Activated T-cell treated with anti-CD3 and anti-CD28 coated beads, Interleukin-2, amount 50 U/mL, for 4 hours (primary cell): ENCODE data around the gene SPATS2. TPM values are rescaled to one million over a fixed set of nuclear protein-coding genes. Genes with fewer than 3 reads are reported as not detected.
"Not testable (repeated sequence)": the region's sequence is repeated elsewhere in the genome, so short reads cannot be mapped to it uniquely, and the experiment has no call there.

Experiments
- ATAC-seq, 2 donors: fragments of 200-7000 bp; cut with Tn5 transposase; one replicate each; pipeline ENCODE4 v1.10.0; 2021
- DNase-seq: peaks from one replicate; pipeline ENCODE4 v3.0.0-alpha.2; 2020
- H3K27me3 Mint-ChIP-seq: one replicate; pipeline ENCODE4 v1.8.0; 2021; ENCODE audit warnings: low read depth, mixed read lengths
- H3K36me3 Mint-ChIP-seq: one replicate; pipeline ENCODE4 v1.8.0; 2022; ENCODE audit warnings: mixed read lengths; ENCODE audit not compliant: insufficient read depth
- H3K4me1 Mint-ChIP-seq: one replicate; pipeline ENCODE4 v1.8.0; 2021; ENCODE audit warnings: low read depth, mixed read lengths
- H3K4me3 Mint-ChIP-seq: one replicate; pipeline ENCODE4 v1.8.0; 2021; ENCODE audit warnings: mild to moderate bottlenecking, moderate library complexity, mixed read lengths
- H3K9me3 Mint-ChIP-seq: one replicate; pipeline ENCODE4 v1.8.0; 2021; ENCODE audit warnings: mixed read lengths
- total RNA-seq, 3 donors: library from RNA; stranded (reverse); gene quantifications; one replicate each; pipeline ENCODE4 v1.2.1, GENCODE V29; 2021

SPATS2 gene
- total RNA-seq, 3 donors from 2014 or later: 6.9 to 7.2 (median 7.0) TPM

GRCh38 chr12:49357103-49357678, 10.1 kb upstream of the SPATS2 start:
- no peak for ATAC-seq
- no peak for DNase-seq
- peaks cover 28% of the 10 kb centered on the region for H3K27me3 Mint-ChIP-seq
- no peaks in the 10 kb centered on the region for H3K9me3 Mint-ChIP-seq
- no peak overlapping the region for H3K4me3 Mint-ChIP-seq
- no peaks in the 10 kb centered on the region for H3K36me3 Mint-ChIP-seq
- H3K4me1 Mint-ChIP-seq: peaks cover 2% of the 10 kb centered on the region

- Mint-ChIP-seq H3K4me1 (peaks cover 2% of the 10 kb centered on the region), H3K36me3 (no peaks in the 10 kb centered on the region), H3K27me3 (peaks cover 19% of the 10 kb centered on the region), H3K4me3 (no peak overlapping the region), H3K9me3 (no peaks in the 10 kb centered on the region)
- ATAC-seq: peak; percentile 82 to 93
- DNase-seq: no peak
These were observed 8.7 kb upstream of the SPATS2 start for GRCh38 chr12:49358483-49359141.

- Mint-ChIP-seq H3K9me3 (no peaks in the 10 kb centered on the region), H3K36me3 (no peaks in the 10 kb centered on the region), H3K27me3 (peaks cover 15% of the 10 kb centered on the region), H3K4me1 (peaks cover 2% of the 10 kb centered on the region), H3K4me3 (no peak overlapping the region)
- no peak for DNase-seq
- ATAC-seq: no peak
These were observed 7.6 kb upstream of the SPATS2 start for GRCh38 chr12:49359671-49360070.

- Mint-ChIP-seq H3K4me3 (no peak overlapping the region), H3K4me1 (peaks cover 6% of the 10 kb centered on the region), H3K9me3 (no peaks in the 10 kb centered on the region), H3K36me3 (no peaks in the 10 kb centered on the region), H3K27me3 (peaks cover 10% of the 10 kb centered on the region)
- no peak for ATAC-seq
- DNase-seq: no peak
These were observed 5.2 kb upstream of the SPATS2 start for GRCh38 chr12:49362077-49362476.

GRCh38 chr12:49364989-49365388, 2.3 kb upstream of the SPATS2 start:
- DNase-seq (no peak), ATAC-seq (no peak)
- H3K27me3 Mint-ChIP-seq: peaks cover 8% of the 10 kb centered on the region
- peaks cover 22% of the 10 kb centered on the region for H3K4me1 Mint-ChIP-seq
- H3K36me3 Mint-ChIP-seq: no peaks in the 10 kb centered on the region
- no peaks in the 10 kb centered on the region for H3K9me3 Mint-ChIP-seq
- no peak overlapping the region for H3K4me3 Mint-ChIP-seq

GRCh38 chr12:49365542-49365941, 1.7 kb upstream of the SPATS2 start:
- Mint-ChIP-seq H3K4me1 (peaks cover 23% of the 10 kb centered on the region), H3K36me3 (no peaks in the 10 kb centered on the region), H3K9me3 (no peaks in the 10 kb centered on the region), H3K27me3 (peaks cover 8% of the 10 kb centered on the region), H3K4me3 (peak overlapping the region; percentile 37)
- no peak for DNase-seq
- no peak for ATAC-seq

- Mint-ChIP-seq H3K4me3 (peak overlapping the region; percentile 96), H3K27me3 (peaks cover 3% of the 10 kb centered on the region), H3K36me3 (peaks cover 1% of the 10 kb centered on the region), H3K9me3 (no peaks in the 10 kb centered on the region), H3K4me1 (peaks cover 25% of the 10 kb centered on the region)
- no peak for DNase-seq
- peak; percentile 6 to 14 for ATAC-seq
These were observed 1.1 kb upstream of the SPATS2 start for GRCh38 chr12:49366096-49366651.

- peaks cover 1% of the 10 kb centered on the region for H3K36me3 Mint-ChIP-seq
- H3K9me3 Mint-ChIP-seq: no peaks in the 10 kb centered on the region
- peak; percentile 77 for DNase-seq
- H3K4me1 Mint-ChIP-seq: peaks cover 28% of the 10 kb centered on the region
- H3K4me3 Mint-ChIP-seq: peak overlapping the region; percentile 96
- H3K27me3 Mint-ChIP-seq: no peaks in the 10 kb centered on the region
- ATAC-seq: peak; percentile 89 to 90
These were observed 446 bp upstream of the SPATS2 start for GRCh38 chr12:49366652-49367380.

- Mint-ChIP-seq H3K27me3 (no peaks in the 10 kb centered on the region), H3K9me3 (no peaks in the 10 kb centered on the region), H3K4me3 (peak overlapping the region; percentile 96), H3K4me1 (peaks cover 28% of the 10 kb centered on the region), H3K36me3 (peaks cover 3% of the 10 kb centered on the region)
- DNase-seq (no peak), ATAC-seq (no peak)
These were observed 958 bp downstream of the SPATS2 start for GRCh38 chr12:49368240-49368600.

GRCh38 chr12:49369411-49370145, 2.3 kb downstream of the SPATS2 start:
- Mint-ChIP-seq H3K9me3 (no peaks in the 10 kb centered on the region), H3K27me3 (no peaks in the 10 kb centered on the region), H3K4me1 (peaks cover 28% of the 10 kb centered on the region), H3K36me3 (peaks cover 3% of the 10 kb centered on the region), H3K4me3 (no peak overlapping the region)
- no peak for ATAC-seq
- DNase-seq: no peak

GRCh38 chr12:49370539-49370938, 3.3 kb downstream of the SPATS2 start:
- DNase-seq: no peak
- Mint-ChIP-seq H3K9me3 (no peaks in the 10 kb centered on the region), H3K27me3 (no peaks in the 10 kb centered on the region), H3K36me3 (peaks cover 3% of the 10 kb centered on the region), H3K4me1 (peaks cover 28% of the 10 kb centered on the region), H3K4me3 (no peak overlapping the region)
- ATAC-seq: no peak

- Mint-ChIP-seq H3K36me3 (peaks cover 3% of the 10 kb centered on the region), H3K4me3 (no peak overlapping the region), H3K27me3 (no peaks in the 10 kb centered on the region), H3K9me3 (no peaks in the 10 kb centered on the region), H3K4me1 (peaks cover 5% of the 10 kb centered on the region)
- no peak for ATAC-seq
- DNase-seq: no peak
These were observed 8.1 kb downstream of the SPATS2 start for GRCh38 chr12:49375406-49375805.

- no peak for DNase-seq
- Mint-ChIP-seq H3K4me1 (no peaks in the 10 kb centered on the region), H3K4me3 (no peak overlapping the region), H3K27me3 (no peaks in the 10 kb centered on the region), H3K9me3 (no peaks in the 10 kb centered on the region), H3K36me3 (peaks cover 2% of the 10 kb centered on the region)
- ATAC-seq: no peak
These were observed 10.1 kb downstream of the SPATS2 start for GRCh38 chr12:49377386-49377785.

- not testable (repeated sequence) for H3K36me3 Mint-ChIP-seq, ATAC-seq, DNase-seq, H3K4me1 Mint-ChIP-seq, H3K27me3 Mint-ChIP-seq, H3K9me3 Mint-ChIP-seq, H3K4me3 Mint-ChIP-seq
These were observed 12.9 kb downstream of the SPATS2 start for GRCh38 chr12:49380184-49380583.
